AG08396 (cell line): Measurements from ENCODE around the gene MYL2.

ENCODE experiments used
- DNase-seq: peaks from one replicate; pipeline ENCODE4 v3.0.0; 2012; ENCODE audit warnings: low spot score, mixed read lengths

Gene MYL2

GRCh38 chr12:110930348-110931314 lies 10.3 kb upstream of the MYL2 start:
- DNase-seq: no peak

GRCh38 chr12:110929818-110930217 lies 9.4 kb upstream of the MYL2 start:
- no peak for DNase-seq

- DNase-seq: no peak
Measured at GRCh38 chr12:110928700-110929099, 8.3 kb upstream of the MYL2 start.

- DNase-seq: no peak
Measured at GRCh38 chr12:110927546-110927945, 7.2 kb upstream of the MYL2 start.

GRCh38 chr12:110923692-110924334 lies 3.4 kb upstream of the MYL2 start:
- DNase-seq: no peak

- no peak for DNase-seq
Measured at GRCh38 chr12:110923192-110923591, 2.8 kb upstream of the MYL2 start.

GRCh38 chr12:110922652-110923051 lies 2.3 kb upstream of the MYL2 start:
- no peak for DNase-seq

- DNase-seq: peak; percentile 17
Measured at GRCh38 chr12:110921262-110921661, 883 bp upstream of the MYL2 start.

- DNase-seq: no peak
Measured at GRCh38 chr12:110919720-110920119, 659 bp downstream of the MYL2 start.

GRCh38 chr12:110917961-110918360 lies 2.4 kb downstream of the MYL2 start:
- no peak for DNase-seq

- peak; percentile 16 for DNase-seq
Measured at GRCh38 chr12:110917467-110917866, 2.9 kb downstream of the MYL2 start.

GRCh38 chr12:110916295-110916875 lies 4.0 kb downstream of the MYL2 start:
- no peak for DNase-seq

- no peak for DNase-seq
Measured at GRCh38 chr12:110913119-110914056, 7.0 kb downstream of the MYL2 start.

- DNase-seq: no peak
Measured at GRCh38 chr12:110912263-110912662, 8.1 kb downstream of the MYL2 start.

- no peak for DNase-seq
Measured at GRCh38 chr12:110908377-110909152, 11.8 kb downstream of the MYL2 start.

- no peak for DNase-seq
Measured at GRCh38 chr12:110907583-110907982, 12.8 kb downstream of the MYL2 start.

GRCh38 chr12:110906985-110907384 lies 13.4 kb downstream of the MYL2 start:
- DNase-seq: no peak

GRCh38 chr12:110906516-110906915 lies 13.9 kb downstream of the MYL2 start:
- DNase-seq: no peak

- DNase-seq: no peak
Measured at GRCh38 chr12:110906083-110906482, 14.3 kb downstream of the MYL2 start.

GRCh38 chr12:110903511-110903910 lies 16.9 kb downstream of the MYL2 start:
- no peak for DNase-seq

GRCh38 chr12:110901401-110901800 lies 19.0 kb downstream of the MYL2 start:
- DNase-seq: no peak
